Thyroid gland (tissue), 4 donors: ENCODE results near the gene CCDC85A.

Source experiments
- POLR2A ChIP-seq, 2 donors: fragments of 450-650 bp; IDR thresholded peaks; one replicate each; pipeline ENCODE4 v1.6.1; 2017; ENCODE audit warnings: antibody characterized with exemption in 2 of 2, mild to moderate bottlenecking in 2 of 2, moderate library complexity in 1 of 2
- TF ChIP-seq, protein P1 (sequence below), 6 experiments: fragments of 200-600 bp in 3 of 6; fragments of 450-650 bp in 3 of 6; sonication (generic) in 3 of 6; IDR thresholded peaks; one replicate each; pipeline ENCODE4 v1.5.1; 2016 to 2019; ENCODE audit warnings: antibody characterized with exemption in 6 of 6, mild to moderate bottlenecking in 2 of 6, inconsistent platforms in 1 of 6, moderate library complexity in 1 of 6

DNA sequence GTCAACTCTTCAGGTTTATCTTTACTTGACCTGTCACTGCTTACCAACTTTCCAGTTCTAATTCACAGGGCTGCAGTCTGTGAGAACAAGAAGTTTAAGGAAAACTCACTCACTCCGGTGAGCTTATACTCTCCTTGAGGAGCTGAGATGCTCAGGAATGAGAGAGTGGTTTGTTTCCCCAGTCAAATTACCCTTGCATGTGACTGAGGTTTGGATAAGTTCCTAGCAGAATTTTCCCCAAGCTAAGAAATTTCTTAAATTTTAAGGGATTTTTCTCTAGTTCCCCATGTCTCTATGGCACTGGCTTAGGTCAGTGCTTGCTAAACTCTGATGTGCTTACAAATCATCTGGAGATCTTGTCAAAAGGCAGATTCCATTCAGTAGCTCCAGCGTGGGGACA lies 12.8 kb upstream of the CCDC85A start:
- TF ChIP-seq, protein P1, sequence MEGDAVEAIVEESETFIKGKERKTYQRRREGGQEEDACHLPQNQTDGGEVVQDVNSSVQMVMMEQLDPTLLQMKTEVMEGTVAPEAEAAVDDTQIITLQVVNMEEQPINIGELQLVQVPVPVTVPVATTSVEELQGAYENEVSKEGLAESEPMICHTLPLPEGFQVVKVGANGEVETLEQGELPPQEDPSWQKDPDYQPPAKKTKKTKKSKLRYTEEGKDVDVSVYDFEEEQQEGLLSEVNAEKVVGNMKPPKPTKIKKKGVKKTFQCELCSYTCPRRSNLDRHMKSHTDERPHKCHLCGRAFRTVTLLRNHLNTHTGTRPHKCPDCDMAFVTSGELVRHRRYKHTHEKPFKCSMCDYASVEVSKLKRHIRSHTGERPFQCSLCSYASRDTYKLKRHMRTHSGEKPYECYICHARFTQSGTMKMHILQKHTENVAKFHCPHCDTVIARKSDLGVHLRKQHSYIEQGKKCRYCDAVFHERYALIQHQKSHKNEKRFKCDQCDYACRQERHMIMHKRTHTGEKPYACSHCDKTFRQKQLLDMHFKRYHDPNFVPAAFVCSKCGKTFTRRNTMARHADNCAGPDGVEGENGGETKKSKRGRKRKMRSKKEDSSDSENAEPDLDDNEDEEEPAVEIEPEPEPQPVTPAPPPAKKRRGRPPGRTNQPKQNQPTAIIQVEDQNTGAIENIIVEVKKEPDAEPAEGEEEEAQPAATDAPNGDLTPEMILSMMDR (IDR thresholded peaks at IDR 0.05): no peak
- no peak for TF ChIP-seq POLR2A (IDR thresholded peaks at IDR 0.05)
